Lung microvascular endothelial cell (primary cell): Measurements from ENCODE around the gene PCGF2. TPM values are rescaled to one million over a fixed set of nuclear protein-coding genes. Genes with fewer than 3 reads are reported as not detected.

Experiments
- DNase-seq, 2 donors: peaks; one replicate each; pipeline versions ENCODE4 v3.0.0 to v3.0.0-alpha.2; 2010; ENCODE audit warnings: low read depth in 2 of 2
- total RNA-seq: library from RNA; depleted of rRNA; stranded (reverse); fragments of >200 nt; gene quantifications from 2 replicates; pipeline ENCODE4 v1.2.1, GENCODE V29; 2014

PCGF2 gene
- total RNA-seq, 1 donor from 2014 or later, result 3.8 TPM

DNA sequence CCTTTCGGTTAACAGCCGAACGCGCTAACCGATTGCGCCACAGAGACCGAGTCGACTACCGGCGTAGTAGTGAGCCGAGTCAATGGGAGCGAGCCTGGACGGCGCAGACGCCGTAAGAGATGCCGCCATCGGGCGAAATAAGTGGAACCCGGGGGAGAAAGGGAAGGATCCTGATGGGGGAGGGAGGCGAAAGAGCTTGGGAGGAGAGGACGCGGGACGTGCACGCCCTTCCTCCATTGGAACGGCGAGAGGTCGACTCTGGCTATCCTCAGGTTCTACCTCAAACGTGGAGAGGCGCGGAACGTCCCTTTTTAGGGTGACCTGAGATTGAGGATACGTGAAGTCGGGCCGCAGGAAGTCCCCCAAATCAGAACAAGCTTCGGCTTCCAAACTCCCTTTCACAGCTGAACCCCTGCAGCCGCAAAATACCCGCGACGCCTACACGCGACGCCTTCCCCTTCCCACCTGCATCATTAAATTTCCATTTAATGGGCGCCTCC lies 3.7 kb upstream of the PCGF2 start:
- peak; percentile 87 to 90 for DNase-seq

DNA sequence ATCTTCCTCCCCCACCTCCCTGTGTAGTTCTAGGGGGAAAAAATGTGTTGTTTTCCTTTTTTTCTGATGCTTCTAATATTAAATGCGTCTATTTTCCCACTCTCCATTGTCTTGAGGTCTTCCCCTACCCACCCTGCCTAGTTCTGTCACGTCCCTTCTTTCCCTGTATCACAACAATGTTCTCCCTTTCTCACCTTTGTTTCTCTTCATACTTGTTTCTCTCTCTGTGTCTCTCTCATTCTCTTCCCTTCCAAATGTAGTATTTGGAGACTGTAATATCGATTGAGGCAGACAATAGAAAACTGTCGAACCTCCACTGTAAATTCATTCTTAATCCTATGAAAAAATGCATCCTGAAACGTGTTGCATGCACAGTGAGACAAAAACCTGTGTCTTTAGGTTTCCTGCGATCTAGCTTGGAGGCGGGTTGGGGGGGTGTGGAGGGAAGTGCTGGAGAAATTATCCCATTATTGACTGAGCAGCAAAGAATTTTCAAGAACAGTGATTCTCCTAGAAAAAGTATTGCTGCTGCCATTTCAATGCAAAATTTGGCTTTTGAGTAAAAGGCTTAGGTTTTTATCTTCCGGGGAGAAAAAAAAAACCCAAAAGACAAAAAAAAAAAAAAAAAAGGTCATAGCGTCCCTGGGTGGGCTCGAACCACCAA lies 3.1 kb upstream of the PCGF2 start:
- DNase-seq, result no peak

DNA sequence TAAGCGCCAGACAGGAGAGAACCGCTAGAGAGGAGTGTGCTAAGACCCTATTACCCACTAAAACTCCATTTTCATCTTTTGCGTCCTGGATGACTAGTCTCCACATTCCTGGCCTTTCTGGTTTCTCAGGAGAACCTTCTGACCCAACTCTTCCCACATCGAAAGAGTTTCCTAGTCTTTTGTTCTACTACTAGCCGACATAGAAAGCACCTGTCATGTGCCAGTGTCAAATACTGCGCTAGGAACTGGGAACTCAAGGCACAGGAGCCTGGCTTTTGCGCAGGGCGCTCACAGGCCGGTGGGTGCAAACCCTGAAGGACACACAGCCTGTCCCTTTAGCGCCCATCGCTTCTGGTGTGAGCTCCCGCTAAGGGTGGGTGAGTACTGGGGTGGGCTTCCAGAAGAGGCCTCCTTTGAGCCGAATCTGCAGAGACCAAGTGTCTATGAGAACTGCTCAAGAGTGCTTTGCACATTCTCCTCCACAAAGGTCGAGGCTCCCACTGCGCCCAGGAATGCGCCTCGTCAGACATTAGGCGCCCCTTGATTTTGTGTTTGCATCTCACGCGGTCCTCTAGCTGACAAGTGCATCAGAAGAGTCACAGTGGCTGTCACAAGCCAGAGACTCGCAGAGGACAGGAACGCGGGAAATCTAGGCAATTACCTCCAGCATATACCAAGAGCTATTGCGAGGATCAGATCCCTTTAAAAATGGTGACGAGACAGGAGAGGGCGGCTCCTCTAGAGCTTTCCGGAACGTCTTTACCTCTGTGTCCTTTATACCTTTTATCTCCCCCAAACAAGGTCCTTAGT lies 2.4 kb upstream of the PCGF2 start:
- DNase-seq, result peak; percentile 29 to 33

DNA sequence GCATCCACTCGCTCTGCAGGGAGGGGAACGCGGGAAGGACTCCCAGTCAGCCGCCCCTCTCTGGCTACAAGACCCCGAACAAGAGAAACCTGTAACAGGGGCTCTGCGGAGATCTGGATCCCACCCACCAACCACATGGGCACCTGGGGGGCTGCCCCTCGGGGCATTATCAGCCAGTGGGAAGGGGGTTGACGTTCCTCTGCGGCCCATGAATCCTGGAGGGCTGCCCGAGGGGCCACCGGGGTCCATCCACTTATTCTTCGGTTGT lies 1.8 kb upstream of the PCGF2 start:
- DNase-seq, result peak in 1 of 2 donors; percentile 27

DNA sequence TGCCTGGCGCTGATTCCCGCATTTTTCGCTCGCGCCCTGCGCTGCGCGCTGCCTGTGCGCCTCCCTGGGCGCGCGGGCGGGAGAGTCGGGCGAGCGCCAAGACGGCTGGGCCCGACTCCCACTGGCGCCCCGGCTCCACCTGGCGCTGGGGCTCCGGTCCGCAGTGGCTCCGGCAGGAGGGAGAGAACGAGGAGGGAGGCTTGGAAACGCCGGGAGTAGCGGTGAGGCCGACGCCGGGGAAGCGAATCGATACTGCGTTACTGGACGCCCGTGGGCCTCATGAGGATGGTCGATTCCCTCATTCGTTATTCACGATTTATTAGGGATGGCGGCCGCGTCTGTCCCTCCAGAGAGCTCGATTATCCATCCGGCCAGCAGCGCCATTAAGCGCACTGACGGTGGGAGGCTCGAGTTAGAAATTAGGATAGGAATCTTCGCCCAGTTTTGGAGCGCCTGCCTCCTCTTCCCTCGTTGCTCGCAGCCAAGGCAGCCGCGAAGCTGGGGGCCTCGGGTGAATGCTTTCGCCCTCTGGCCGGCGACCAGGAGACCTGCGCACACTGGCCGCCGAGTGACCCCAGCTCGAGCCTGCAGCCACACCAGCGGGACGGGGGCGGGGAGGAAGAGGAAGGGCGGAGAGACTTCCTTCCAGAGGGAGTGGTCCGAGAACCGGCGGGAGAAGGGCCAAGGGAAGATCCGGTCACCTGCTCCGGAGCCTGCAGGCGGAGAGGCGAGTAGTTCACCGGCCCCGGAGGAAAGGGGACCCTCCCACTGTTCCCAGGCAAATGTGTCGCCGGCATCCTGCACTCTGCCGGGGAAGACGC lies 1.3 kb upstream of the PCGF2 start:
- peak; percentile 74 to 85 for DNase-seq

DNA sequence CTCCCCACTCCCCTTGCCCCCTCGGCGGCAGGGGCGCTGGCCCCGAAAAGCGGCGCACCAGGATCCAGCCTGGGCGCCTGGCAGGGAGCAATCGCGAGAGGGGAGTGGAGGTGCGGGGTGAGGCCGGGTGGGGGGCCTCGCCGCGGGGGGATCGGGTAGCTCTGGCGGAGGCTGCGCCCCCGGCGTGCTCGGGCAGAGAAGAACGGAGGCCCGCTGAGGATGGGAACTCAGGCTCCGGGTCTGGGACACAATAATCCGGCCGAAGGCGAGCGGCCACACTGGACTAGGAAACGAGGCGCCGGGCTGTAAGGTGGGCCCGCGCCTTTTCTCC lies 721 bp upstream of the PCGF2 start:
- peak in 1 of 2 donors; percentile 18 for DNase-seq

DNA sequence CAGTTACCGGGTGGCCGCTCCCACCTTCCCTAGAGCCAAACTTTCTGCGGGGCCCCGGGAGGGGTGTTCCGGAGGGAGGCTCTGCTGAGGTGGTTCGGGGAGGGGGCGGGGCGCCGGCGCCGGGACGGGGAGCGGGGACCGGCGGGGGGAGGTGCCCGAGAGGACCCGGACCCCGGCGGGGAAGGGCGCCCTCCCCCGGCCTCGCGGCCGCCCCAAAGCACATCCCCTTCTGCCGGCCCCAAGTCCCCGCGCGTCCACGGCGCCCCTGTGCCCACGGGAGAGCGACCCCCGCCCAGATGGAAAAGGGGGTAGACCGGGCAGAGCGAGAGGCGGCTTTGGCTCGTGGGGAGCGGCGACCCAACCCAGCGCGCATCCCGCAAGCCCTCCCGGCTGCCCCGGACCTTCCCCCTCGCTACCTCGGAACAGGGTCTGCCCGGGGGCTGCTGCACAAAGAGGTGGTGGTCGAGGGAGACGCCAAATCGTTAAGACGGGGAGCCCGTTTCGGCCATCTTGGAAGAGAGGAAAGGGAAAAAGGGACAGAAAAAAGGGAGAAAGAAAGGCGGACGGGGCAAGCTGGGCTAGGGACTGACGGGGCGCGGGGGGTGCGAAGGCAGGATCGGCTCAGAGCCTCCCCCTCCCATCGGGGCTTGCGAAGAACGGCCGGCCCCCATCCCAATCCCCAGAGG lies 530 bp downstream of the PCGF2 start:
- peak in 1 of 2 donors; percentile 31 for DNase-seq

DNA sequence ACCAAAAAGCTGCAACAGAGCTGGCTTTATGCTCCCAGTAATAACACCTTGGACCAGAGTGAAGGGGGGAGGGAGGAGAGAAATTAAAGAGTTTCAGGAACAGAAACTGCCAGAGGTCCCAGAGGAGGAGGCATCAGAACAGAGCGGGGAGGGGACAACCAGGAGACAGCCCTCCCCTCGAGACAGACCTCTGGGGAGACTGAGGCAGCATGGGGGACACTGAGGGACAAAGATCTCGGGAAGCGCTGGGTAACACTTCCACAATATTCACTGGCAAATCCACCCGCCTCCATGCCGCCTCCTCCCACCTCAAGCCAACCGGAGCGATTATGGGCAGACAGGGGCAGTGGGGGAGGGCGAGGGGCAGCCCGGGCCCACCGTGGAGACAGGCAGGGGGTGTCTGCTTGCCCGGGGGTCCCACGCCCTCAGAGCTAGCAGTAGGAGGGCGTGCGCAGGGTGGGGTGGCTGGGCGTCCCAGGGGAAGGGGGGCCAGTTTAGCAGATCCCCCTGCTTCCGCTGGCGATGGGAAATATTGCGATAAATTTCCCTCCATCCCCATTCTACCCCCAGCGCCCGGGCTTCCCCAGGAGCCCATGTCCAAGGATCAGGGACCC lies 1.2 kb downstream of the PCGF2 start:
- no peak for DNase-seq

DNA sequence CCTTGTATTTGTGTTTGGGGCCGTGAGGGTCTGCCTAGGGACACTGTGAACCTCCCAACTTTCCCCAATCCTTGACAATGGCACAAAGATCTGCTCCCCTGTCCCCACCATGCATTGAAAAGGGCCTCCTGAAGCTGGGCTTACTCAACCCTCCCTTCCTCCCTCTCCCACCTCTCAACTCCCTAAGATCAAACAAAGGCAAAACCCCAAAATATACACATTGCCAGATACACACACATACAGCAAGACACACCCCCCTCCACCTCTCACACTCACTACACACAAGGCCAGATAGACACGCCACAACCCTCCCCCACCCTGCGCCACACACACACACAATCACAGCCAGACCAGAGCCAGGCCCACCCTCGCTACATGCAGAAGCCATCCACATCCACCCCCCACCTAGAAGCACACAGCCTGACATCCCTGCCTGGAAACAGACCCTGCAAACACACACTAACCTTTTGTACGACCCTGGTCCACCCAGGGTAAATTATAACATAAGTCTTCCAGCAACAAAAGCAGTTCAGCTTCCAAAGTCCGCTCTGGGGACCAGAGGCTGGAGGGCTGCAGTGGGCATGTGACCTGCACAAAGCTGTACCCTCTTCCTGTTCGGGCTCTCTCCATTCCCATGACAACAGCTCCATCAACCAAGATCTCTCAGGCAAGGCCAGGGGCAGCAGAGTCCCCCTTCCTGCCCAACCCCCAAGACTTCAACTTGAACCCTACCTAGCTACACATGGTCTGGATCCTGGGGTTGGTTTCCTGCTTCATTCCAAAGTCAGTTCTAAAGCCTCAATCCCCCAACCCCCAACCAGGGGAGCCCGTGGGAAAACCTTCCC lies 1.9 kb downstream of the PCGF2 start:
- peak in 1 of 2 donors; percentile 22 for DNase-seq

DNA sequence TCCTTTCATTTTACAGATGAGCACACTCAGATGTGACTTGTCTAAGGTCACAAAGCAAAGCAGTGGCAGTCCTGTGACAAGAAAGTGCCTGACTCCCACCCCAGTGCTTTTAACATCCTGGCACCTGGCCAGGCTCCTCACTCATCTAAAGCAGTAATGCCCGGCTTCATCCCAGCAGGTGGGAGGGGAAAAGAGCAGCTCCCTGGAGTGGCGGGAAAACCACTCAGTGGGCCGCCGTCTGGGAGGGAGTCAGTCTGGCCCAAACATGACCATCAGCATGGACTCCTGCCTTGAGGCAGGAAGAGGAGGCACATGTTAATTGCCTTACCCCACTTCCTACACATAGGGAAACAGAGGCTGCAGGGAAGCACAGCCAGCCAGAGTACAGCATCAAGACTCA lies 2.6 kb downstream of the PCGF2 start:
- DNase-seq, result peak in 1 of 2 donors; percentile 31

DNA sequence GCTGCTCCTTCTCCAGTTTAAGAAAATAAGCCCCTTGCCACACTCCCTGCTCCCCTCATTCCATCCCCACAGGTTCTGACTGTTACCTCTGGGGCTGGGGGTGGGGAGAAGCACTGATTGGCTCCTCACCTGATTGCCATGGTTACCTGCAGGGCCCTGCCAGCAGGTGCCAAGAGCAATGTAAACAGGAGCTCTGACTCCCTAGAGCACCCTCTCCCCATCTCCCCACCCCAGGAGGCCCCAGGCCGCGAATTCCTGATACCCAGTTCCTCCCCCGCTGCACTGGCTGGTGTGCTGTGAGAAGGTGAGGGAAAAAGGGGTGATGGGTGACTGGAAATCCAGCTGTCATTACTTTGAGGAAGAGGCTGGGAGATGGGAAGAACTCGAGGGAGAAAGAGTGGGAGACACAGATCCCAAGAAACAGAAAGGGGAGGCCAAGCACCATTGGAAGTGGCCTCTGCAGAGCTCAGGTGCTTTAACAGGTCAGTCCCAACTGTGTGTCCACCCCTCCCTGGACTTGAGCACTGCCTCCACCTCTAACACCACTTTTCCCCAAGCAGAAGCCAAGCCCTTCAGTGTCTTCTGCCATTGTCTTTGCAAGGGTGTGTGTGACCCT lies 4.5 kb downstream of the PCGF2 start:
- DNase-seq, result no peak

DNA sequence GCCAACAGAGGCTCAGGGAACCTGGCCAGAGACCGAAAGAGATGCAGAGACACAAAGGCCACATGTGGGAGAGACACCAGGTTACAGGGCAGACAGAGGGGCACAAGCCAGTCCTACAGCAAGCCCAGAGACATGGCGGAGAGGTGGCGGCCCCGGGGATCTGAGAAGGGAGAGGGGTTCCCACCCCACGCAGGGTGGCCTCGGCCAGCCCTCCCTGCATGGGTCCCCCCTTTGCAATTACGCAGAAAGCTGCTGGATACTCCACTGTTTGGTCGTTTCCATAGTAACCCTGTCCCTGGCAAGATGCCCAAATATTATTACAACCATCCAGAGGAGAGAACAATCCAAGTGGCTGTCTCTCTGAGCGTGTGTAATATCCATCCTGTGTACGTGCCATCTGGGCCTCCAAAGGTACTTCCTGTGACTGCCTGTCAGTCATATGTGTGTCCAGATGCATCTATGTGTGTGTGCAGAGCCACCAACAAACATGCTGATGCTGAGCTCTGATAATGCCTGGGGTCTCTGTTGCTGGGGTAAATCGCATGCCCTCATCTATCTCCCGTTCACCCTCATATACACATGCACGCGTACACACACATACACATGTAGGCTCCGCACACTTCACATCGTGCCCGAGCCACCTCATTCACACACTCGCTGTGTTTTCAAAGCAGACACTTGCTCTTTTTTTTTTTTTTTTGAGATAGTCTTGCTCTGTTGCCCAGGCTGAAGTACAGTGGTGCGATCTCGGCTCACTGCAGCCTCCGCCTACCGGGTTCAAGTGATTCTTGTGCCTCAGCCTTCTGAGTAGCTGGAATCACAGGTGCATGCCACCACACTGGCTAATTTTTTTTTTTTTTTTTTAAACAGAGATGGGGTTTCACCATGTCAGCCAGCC lies 5.5 kb downstream of the PCGF2 start:
- peak; percentile 96 for DNase-seq

DNA sequence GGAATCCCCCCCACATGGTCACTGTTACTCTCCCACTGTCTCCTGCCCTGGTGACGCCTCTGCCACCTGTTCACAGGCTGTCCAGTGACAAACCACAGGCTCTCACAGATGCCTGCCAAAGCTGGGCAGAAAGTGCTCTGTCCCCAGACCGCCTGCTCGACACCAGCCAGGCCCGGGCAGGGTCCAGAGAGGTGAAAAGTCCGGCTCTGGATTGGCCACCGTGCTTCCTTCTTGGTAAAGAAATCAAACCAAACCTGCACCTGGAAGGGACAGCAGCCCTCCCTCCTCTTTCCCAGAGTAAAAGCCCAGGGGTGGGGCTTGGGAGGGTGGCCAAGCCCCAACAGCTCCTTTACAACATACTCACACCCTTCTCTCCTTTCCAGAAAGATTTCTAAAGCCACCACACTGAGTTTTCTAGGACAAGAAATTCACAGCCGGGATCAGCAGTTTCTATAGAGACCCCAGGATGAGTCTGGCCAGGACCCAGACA lies 6.2 kb downstream of the PCGF2 start:
- no peak for DNase-seq

DNA sequence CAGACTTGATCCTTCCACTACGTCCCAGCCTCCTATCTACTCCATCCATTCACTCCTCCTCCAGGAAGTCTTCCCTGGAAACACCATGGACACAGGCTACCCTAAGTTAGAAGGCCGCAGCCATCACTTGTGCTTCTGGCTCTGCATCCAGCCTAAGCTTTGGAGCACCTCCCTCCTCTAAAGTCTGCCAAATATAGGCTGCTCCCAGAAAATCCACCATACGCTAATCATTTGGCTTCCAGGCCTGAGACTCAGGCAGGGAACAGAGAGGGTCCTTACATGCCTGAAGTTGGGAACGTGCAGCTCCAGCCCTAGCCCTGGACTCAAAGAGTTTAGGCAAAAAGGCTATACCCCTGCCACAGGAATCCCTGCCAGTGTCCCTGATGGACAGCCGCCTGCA lies 6.7 kb downstream of the PCGF2 start:
- DNase-seq, result no peak

DNA sequence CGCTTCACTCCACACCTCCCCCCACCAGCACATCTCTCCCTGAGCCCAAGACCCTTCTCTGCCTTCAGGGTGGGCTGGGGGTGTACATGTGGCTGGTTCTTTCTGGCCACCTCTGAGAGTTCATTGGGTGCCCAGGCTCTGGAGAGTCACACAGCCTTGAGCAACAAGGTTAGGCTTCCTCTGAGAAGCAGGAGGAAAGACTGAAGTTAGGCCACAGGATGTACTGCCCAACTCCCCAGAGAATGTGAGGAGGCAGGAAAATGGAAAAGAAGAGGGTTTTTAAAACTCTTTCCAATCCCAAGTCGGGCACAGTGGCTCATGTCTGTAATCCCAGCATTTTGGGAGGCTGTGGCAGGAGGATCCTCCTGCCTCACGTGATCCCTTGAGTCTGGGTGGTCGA lies 7.3 kb downstream of the PCGF2 start:
- DNase-seq, result no peak

DNA sequence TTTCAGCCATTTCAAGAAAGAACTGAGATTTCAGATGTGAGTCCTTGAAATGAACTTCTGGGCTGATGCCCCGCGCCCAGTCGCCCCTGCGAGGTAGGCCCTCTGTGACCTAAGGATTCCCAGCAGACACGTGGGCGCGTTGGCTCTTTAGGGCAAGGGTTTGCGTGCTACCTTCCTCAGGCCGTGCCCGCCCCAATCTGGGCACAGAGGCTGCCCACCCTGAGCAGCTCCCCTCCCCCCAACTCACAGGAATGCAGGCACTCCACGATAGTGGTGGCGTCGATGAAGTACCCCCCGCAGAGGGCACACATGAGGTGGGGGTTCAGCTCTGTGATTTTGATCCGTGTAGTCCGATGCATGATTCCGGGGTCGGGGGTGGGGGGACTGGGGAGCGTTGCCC lies 8.1 kb downstream of the PCGF2 start:
- DNase-seq, result no peak

DNA sequence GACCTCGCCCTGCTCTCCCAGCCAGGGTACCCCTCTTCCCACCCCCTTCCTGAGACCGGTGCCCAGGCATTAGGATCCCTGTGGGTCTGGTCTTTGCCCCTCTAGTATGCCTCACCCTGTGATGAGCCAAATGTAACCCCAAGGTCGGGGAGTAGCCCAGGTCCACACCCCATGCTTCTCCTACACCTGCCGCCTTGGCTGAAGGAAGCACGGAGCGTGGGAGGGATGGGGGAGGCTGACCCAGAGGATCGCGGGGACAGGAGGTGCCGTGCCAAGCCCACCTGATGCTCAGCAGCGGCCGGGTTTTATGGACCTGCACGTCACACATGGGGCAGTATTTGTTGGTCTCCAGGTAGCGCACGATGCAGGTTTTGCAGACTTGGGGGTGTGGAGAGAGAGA lies 8.8 kb downstream of the PCGF2 start:
- no peak for DNase-seq

DNA sequence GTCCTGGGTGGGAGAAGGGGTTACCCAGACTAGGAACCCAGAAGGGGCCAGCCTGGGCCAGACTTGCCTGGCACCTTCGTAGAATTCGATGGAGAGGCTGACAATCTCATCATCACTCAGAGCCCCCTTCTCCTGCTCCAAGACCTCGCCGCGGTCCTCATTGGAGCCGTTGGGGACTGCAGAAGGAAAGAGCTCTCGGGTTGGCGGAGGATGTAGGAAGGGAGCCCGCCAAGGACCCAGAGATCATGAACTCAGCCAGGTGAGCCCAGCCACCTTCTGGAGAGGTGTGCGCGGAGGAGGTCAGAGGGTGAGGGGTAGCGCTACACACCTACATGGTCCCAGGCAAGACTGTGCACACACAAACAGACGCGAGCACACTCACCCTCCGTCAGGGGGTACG lies 9.4 kb downstream of the PCGF2 start:
- no peak for DNase-seq
